BJ (cell line): ENCODE data around the gene EHBP1L1. TPM values are rescaled to one million over a fixed set of nuclear protein-coding genes. Genes with fewer than 3 reads are reported as not detected.

Experiments used
- CTCF ChIA-PET: fragments of 350-600 bp; formaldehyde crosslinking; extraction: SDS; loops from one replicate; lab custom pipeline; 2021; ENCODE audit warnings: antibody characterized with exemption, inconsistent platforms; lab: Yijun Ruan, JAX
- POLR2A ChIA-PET: fragments of 300-600 bp; sonication (Branson Sonifier 250); formaldehyde crosslinking; extraction: SDS; loops from one replicate; lab custom pipeline; 2021; ENCODE audit warnings: antibody characterized with exemption; lab: Charles Lee
- DNase-seq: peaks from one replicate; pipeline ENCODE4 v3.0.0-alpha.2; 2011; ENCODE audit warnings: low read depth
- H3K27me3 ChIP-seq: 2 replicates; pipeline ENCODE4 v1.6.0; 2011; ENCODE audit warnings: low read length; ENCODE audit not compliant: control insufficient read depth, insufficient read depth
- H3K36me3 ChIP-seq: 2 replicates; pipeline ENCODE4 v1.5.1; 2011; ENCODE audit warnings: low read length; ENCODE audit not compliant: control insufficient read depth, insufficient read depth
- H3K4me3 ChIP-seq: 2 replicates; pipeline ENCODE4 v1.5.1; 2011; ENCODE audit warnings: low read depth, mild to moderate bottlenecking, control low read depth, low read length
- polyA plus RNA-seq: library from polyadenylated mRNA; depleted of rRNA; stranded (reverse); fragments of >200 nt; gene quantifications from 2 replicates; pipeline ENCODE4 v1.2.3, GENCODE V29; 2011
- TF ChIP-seq, protein P1 (sequence below): IDR thresholded peaks from 2 replicates; pipeline ENCODE4 v1.5.1; 2011; ENCODE audit warnings: low read depth, mild to moderate bottlenecking, control low read depth, inconsistent platforms, low read length, moderate library complexity; ENCODE audit not compliant: insufficient read depth

The EHBP1L1 gene
- polyA plus RNA-seq, 1 experiment = 30.9 TPM

DNA sequence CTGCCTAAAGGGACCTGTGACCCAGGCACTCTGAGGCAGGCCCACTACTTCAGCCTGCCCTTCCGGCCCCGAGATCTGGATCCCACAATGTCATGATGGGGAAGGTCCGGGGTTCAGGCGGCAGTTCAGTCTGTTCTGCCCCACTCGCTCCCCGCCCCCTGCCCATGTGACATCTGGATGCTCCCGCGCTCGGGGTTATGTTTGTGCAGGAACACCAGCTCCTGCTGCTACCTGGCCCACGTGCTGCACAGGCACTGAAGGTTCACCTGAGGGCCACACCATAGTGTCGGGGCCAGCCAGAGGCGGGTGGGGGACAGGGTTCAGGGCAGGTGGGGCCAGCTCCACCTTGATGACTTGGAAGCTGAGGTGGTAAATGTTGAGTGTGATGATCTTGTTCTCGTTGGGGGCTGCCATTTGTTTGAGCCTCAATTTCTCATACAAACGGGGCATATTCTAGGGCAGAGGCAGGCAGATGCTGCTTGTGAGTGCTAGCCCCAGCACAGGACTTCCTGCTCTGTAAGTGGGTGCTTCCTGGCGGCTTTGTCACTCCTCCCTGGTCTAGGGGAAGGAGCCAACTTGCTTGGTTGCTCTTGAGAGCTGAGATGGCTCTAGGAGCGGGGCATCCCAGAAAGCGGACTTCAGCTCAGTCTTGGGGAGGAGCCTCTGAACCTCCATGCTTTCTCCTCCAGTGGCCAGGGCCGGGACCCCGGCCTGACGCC, 57.7 kb downstream of the EHBP1L1 start:
- H3K4me3 ChIP-seq = no peak overlapping the region
- TF ChIP-seq, protein P1, sequence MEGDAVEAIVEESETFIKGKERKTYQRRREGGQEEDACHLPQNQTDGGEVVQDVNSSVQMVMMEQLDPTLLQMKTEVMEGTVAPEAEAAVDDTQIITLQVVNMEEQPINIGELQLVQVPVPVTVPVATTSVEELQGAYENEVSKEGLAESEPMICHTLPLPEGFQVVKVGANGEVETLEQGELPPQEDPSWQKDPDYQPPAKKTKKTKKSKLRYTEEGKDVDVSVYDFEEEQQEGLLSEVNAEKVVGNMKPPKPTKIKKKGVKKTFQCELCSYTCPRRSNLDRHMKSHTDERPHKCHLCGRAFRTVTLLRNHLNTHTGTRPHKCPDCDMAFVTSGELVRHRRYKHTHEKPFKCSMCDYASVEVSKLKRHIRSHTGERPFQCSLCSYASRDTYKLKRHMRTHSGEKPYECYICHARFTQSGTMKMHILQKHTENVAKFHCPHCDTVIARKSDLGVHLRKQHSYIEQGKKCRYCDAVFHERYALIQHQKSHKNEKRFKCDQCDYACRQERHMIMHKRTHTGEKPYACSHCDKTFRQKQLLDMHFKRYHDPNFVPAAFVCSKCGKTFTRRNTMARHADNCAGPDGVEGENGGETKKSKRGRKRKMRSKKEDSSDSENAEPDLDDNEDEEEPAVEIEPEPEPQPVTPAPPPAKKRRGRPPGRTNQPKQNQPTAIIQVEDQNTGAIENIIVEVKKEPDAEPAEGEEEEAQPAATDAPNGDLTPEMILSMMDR = no peak
- ChIA-PET POLR2A (no interaction called here), CTCF (interaction anchor here (1.0 to 1.5 kb wide), 3 partner anchors 11 to 60 kb away, joined by 3 to 5 read pairs (median 4); partner anchors contain the start of gene PCNX3)
- DNase-seq = no peak
- no peaks in the 10 kb centered on the region for H3K27me3 ChIP-seq
- H3K36me3 ChIP-seq = peaks cover 50% of the 10 kb centered on the region

- peaks cover 46% of the 10 kb centered on the region for H3K36me3 ChIP-seq
- POLR2A ChIA-PET = no interaction called here
- CTCF ChIA-PET = interaction anchor here (1.0 kb wide), 1 partner anchor 19 kb away, joined by 4 read pairs; the partner anchor contains the start of gene PCNX3
Observed at GRCh38 chr11:65634109-65634436, 58.2 kb downstream of the EHBP1L1 start.

GRCh38 chr11:65634440-65634839, 58.6 kb downstream of the EHBP1L1 start:
- peaks cover 43% of the 10 kb centered on the region for H3K36me3 ChIP-seq
- POLR2A ChIA-PET = no interaction called here
- TF ChIP-seq, protein P1 = no peak
- CTCF ChIA-PET = no interaction called here
- DNase-seq = no peak
- no peak overlapping the region for H3K4me3 ChIP-seq
- H3K27me3 ChIP-seq = no peaks in the 10 kb centered on the region

More at GRCh38 chr11:65634109-65634436, 58.2 kb downstream of the EHBP1L1 start:
- Histone ChIP-seq H3K4me3 (no peak overlapping the region), H3K27me3 (no peaks in the 10 kb centered on the region)
- no peak for DNase-seq
- TF ChIP-seq, protein P1 = no peak

DNA sequence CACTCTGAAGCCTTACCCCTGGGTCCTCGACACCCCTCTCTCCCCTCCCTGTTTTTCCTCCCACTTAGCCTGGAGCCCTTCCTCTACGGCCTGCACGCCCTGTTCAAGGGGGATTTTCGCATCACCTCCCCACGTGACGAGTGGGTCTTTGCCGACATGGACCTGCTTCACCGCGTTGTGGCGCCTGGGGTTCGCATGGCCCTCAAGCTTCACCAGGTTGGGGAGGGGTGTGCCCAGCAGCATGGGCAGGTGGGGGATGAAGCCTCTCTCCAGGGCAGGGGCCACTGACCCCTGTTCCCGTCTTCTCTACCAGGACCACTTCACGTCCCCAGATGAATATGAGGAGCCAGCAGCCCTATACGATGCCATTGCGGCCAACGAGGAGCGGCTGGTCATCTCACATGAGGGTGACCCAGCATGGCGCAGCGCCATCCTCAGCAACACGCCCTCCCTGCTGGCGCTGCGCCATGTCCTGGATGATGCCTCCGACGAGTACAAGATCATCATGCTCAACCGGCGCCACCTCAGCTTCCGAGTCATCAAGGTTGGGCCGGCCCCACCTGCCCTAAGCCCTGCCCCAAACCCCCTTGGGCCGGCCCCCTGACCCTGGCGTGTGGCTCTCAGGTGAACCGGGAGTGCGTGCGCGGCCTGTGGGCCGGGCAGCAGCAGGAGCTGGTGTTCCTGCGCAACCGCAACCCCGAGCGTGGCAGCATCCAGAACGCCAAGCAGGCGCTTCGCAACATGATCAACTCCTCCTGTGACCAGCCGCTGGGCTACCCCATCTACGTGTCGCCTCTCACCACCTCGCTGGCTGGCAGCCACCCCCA, 59.3 kb downstream of the EHBP1L1 start:
- no peak for DNase-seq
- H3K27me3 ChIP-seq = no peaks in the 10 kb centered on the region
- peaks cover 40% of the 10 kb centered on the region for H3K36me3 ChIP-seq
- ChIA-PET POLR2A (no interaction called here), CTCF (interaction anchor here (1.3 to 3.2 kb wide), 2 partner anchors 9 to 11 kb away, joined by 4 to 10 read pairs; no protein-coding TSS in a partner anchor)
- no peak overlapping the region for H3K4me3 ChIP-seq
- TF ChIP-seq, protein P1 = no peak
